HPDE6-E6E7 (cell line): Measurements from ENCODE around the gene HELZ2.

Experiments
- DNase-seq: peaks from one replicate; pipeline ENCODE4 v3.0.0; 2011; ENCODE audit warnings: missing footprints; ENCODE audit errors: extremely low spot score

Gene HELZ2

DNA sequence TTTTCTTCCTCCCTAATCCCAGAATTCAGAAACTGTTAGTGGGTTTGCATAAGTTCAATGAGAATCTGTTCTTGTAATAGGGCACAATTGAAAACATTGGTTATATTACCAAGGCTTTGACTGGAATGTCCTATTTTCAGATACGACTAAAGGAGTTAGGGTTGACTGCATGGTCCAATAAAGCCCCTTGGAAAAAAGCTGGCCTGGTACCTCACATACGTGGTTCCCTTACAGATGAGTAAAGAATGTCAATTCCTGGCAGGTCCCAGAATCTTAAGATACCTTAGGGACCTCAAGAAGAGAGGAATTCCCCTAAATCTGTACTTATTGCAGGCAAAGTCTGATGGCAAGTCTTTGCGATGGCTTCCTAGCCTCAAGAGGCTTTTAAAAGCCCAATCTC lies 48.9 kb downstream of the HELZ2 start:
- DNase-seq = no peak
